Measurements from ENCODE around the gene NCEH1. TPM values are rescaled to one million over a fixed set of nuclear protein-coding genes. Genes with fewer than 3 reads are reported as not detected.
A peak's percentile ranks its signal among the peaks of the same experiment; 100 is the strongest.

The NCEH1 gene
- total and polyA plus RNA-seq, 9 of the 15 experiments (the other 6 are each of a cell fraction or from before 2014, with no cell fraction given), result 1.3 to 5.0 (median 2.8) TPM

DNA sequence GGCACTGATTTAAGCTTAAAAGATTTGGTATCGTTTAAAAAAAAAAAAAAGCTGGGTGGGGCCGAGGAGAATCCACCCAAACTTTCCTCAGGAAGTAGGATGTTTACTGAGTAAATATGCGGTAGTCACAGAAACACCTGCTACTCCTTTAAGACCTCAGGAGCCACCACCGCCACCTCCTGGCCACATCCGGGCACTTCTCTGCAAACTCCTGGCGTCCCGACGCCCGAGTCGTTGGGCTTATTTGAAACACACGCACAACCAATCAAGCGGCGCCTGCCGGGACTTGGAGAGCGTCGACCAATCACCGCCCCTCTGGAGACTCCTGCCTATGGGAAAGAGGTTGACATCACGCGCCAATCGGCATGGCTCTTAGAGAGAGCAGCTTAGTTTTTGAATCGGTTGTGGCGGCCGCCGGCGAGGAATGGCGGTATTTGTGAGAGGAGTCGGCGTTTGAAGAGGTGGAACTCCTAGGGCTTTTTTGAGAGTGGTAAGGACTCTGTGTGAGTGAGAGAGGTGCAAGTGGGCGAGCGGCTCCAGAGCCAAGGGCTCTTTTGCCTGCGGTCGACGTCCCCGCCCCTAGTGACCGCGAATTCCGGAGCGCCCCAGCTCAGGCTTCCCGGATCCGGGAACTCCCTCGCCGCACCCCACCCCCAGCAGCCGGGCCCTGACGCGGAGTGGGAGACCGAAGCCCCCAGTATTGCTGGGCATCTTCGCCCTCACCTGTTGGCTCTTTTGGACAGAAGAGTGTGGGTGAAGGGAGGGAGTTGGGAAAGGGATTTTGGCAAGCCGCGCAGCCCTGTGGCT is 39.7 kb upstream of the NCEH1 start, which contains the start of gene ECT2 (continued):
- TF ChIP-seq JUND (IDR thresholded peaks at IDR 0.05; ENCODE audit: borderline replicate concordance, low read depth, low read length) (peak; percentile 57), JUND (tag; IDR thresholded peaks at IDR 0.05; ENCODE audit: borderline replicate concordance, low read depth, low read length) (0 out of 3 replicates have a peak, but pooled peaks have one; percentile 9), HMGN3 (IDR thresholded peaks at IDR 0.05; ENCODE audit: borderline replicate concordance, extremely low read depth, insufficient read length, low read depth, low read length) (peak; percentile 17), KLF16 (IDR thresholded peaks at IDR 0.05) (0 out of 2 replicates have a peak, but pooled peaks have one; percentile 39), ZNF3 (CRISPR knock-in tag; IDR thresholded peaks at IDR 0.05) (no peak), KDM5B (IDR thresholded peaks at IDR 0.05; ENCODE audit: insufficient replicate concordance, low read depth, low read length) (peak; percentile 64), MYBL2 (IDR thresholded peaks at IDR 0.05; ENCODE audit: low read depth) (peak; percentile 99), MYBL2 (CRISPR knock-in tag; IDR thresholded peaks at IDR 0.05; ENCODE audit: borderline replicate concordance) (peak; percentile 97; the same call in 1 of the 2 replicates), PCBP2 (IDR thresholded peaks at IDR 0.05; ENCODE audit: low read depth, low read length, poor library complexity, severe bottlenecking) (no peak), POLR2B (IDR thresholded peaks at IDR 0.05; ENCODE audit: low read depth, partially characterized antibody) (peak; percentile 84), ATF7 (IDR thresholded peaks at IDR 0.05) (peak; percentile 86), ZBTB7A (IDR thresholded peaks at IDR 0.05; ENCODE audit: borderline replicate concordance, control insufficient read depth, low read depth, low read length) (peak; percentile 69; the same call in 1 of the 2 replicates), FOXJ3 (CRISPR knock-in tag; IDR thresholded peaks at IDR 0.05) (peak; percentile 98), BHLHE40 (IDR thresholded peaks at IDR 0.05; ENCODE audit: low read length) (0 out of 2 replicates have a peak, but pooled peaks have one; percentile 15), CC2D1A (IDR thresholded peaks at IDR 0.05) (peak; percentile 99), SAP30 (IDR thresholded peaks at IDR 0.05; ENCODE audit: borderline replicate concordance, insufficient read depth, low read depth, low read length, poor library complexity, severe bottlenecking) (peak; percentile 79), RAD21 (CRISPR knock-in tag; conservative IDR thresholded peaks at IDR 0.05 in 1 of 2, IDR thresholded peaks at IDR 0.05 in 1 of 2) (peak; percentile 40 to 47), SIN3A (IDR thresholded peaks at IDR 0.05; ENCODE audit: borderline replicate concordance in 2 of 2, control insufficient read depth in 1 of 2, low read depth in 2 of 2, low read length in 2 of 2) (peak in 1 of 2 experiments; percentile 35; a peak in 1 of 4 replicates), ZNF253 (CRISPR knock-in tag; conservative IDR thresholded peaks at IDR 0.05) (no peak), ZBTB17 (CRISPR knock-in tag; IDR thresholded peaks at IDR 0.05) (0 out of 2 replicates have a peak, but pooled peaks have one; percentile 12), LEF1 (IDR thresholded peaks at IDR 0.05) (0 out of 2 replicates have a peak, but pooled peaks have one; percentile 24)
- TF ChIP-seq, protein P1, sequence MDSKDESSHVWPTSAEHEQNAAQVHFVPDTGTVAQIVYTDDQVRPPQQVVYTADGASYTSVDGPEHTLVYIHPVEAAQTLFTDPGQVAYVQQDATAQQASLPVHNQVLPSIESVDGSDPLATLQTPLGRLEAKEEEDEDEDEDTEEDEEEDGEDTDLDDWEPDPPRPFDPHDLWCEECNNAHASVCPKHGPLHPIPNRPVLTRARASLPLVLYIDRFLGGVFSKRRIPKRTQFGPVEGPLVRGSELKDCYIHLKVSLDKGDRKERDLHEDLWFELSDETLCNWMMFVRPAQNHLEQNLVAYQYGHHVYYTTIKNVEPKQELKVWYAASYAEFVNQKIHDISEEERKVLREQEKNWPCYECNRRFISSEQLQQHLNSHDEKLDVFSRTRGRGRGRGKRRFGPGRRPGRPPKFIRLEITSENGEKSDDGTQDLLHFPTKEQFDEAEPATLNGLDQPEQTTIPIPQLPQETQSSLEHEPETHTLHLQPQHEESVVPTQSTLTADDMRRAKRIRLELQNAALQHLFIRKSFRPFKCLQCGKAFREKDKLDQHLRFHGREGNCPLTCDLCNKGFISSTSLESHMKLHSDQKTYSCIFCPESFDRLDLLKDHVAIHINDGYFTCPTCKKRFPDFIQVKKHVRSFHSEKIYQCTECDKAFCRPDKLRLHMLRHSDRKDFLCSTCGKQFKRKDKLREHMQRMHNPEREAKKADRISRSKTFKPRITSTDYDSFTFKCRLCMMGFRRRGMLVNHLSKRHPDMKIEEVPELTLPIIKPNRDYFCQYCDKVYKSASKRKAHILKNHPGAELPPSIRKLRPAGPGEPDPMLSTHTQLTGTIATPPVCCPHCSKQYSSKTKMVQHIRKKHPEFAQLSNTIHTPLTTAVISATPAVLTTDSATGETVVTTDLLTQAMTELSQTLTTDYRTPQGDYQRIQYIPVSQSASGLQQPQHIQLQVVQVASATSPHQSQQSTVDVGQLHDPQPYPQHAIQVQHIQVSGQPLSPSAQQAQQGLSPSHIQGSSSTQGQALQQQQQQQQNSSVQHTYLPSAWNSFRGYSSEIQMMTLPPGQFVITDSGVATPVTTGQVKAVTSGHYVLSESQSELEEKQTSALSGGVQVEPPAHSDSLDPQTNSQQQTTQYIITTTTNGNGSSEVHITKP (IDR thresholded peaks at IDR 0.05; ENCODE audit: partially characterized antibody), result peak; percentile 91
- TF ChIP-seq, protein P2, sequence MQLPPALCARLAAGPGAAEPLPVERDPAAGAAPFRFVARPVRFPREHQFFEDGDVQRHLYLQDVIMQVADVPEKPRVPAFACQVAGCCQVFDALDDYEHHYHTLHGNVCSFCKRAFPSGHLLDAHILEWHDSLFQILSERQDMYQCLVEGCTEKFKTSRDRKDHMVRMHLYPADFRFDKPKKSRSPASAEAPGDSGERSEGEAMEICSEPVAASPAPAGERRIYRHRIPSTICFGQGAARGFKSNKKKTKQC (CRISPR knock-in tag; IDR thresholded peaks at IDR 0.05), result peak; percentile 62; the same call in 1 of the 2 replicates
